Measurements from ENCODE around the gene MRPL14.

Gene MRPL14

GRCh38 chr6:44082872-44083321 lies 44.4 kb downstream of the MRPL14 start:
- Histone ChIP-seq H3K9me3 (ENCODE audit: control insufficient read depth, low read depth, low read length) (no peaks in the 10 kb centered on the region), H3K4me1 (ENCODE audit: control insufficient read depth, low read depth, low read length) (peaks cover 5% of the 10 kb centered on the region), H3K27ac (ENCODE audit: low read length) (no peak overlapping the region), H3K4me3 (ENCODE audit: low read length) (no peak overlapping the region), H3K36me3 (ENCODE audit: control insufficient read depth, low read depth, low read length) (no peaks in the 10 kb centered on the region), H3K9ac (ENCODE audit: low read length) (no peak overlapping the region), H3K27me3 (ENCODE audit: control insufficient read depth, insufficient read depth, low read length) (no peaks in the 10 kb centered on the region)

GRCh38 chr6:44081753-44082152 lies 45.5 kb downstream of the MRPL14 start:
- H3K9me3 ChIP-seq (ENCODE audit: control insufficient read depth, low read depth, low read length), result no peaks in the 10 kb centered on the region
- no peaks in the 10 kb centered on the region for H3K27me3 ChIP-seq (ENCODE audit: control insufficient read depth, insufficient read depth, low read length)
- H3K4me3 ChIP-seq (ENCODE audit: low read length), result no peak overlapping the region
- H3K36me3 ChIP-seq (ENCODE audit: control insufficient read depth, low read depth, low read length), result no peaks in the 10 kb centered on the region
- H3K9ac ChIP-seq (ENCODE audit: low read length), result no peak overlapping the region
- H3K4me1 ChIP-seq (ENCODE audit: control insufficient read depth, low read depth, low read length), result peaks cover 8% of the 10 kb centered on the region
- H3K27ac ChIP-seq (ENCODE audit: low read length), result no peak overlapping the region

- Histone ChIP-seq H3K9me3 (ENCODE audit: control insufficient read depth, low read depth, low read length) (no peaks in the 10 kb centered on the region), H3K9ac (ENCODE audit: low read length) (no peak overlapping the region), H3K27ac (ENCODE audit: low read length) (no peak overlapping the region), H3K36me3 (ENCODE audit: control insufficient read depth, low read depth, low read length) (no peaks in the 10 kb centered on the region), H3K27me3 (ENCODE audit: control insufficient read depth, insufficient read depth, low read length) (peaks cover 5% of the 10 kb centered on the region), H3K4me3 (ENCODE audit: low read length) (no peak overlapping the region), H3K4me1 (ENCODE audit: control insufficient read depth, low read depth, low read length) (peaks cover 12% of the 10 kb centered on the region)
Observed at GRCh38 chr6:44080561-44081521, 46.4 kb downstream of the MRPL14 start.

GRCh38 chr6:44079672-44080071 lies 47.6 kb downstream of the MRPL14 start:
- no peak overlapping the region for H3K27ac ChIP-seq (ENCODE audit: low read length)
- H3K9me3 ChIP-seq (ENCODE audit: control insufficient read depth, low read depth, low read length), result no peaks in the 10 kb centered on the region
- no peaks in the 10 kb centered on the region for H3K36me3 ChIP-seq (ENCODE audit: control insufficient read depth, low read depth, low read length)
- H3K27me3 ChIP-seq (ENCODE audit: control insufficient read depth, insufficient read depth, low read length), result peaks cover 10% of the 10 kb centered on the region
- H3K4me1 ChIP-seq (ENCODE audit: control insufficient read depth, low read depth, low read length), result peaks cover 9% of the 10 kb centered on the region
- no peak overlapping the region for H3K9ac ChIP-seq (ENCODE audit: low read length)
- no peak overlapping the region for H3K4me3 ChIP-seq (ENCODE audit: low read length)

- H3K9ac ChIP-seq (ENCODE audit: low read length), result no peak overlapping the region
- no peak overlapping the region for H3K27ac ChIP-seq (ENCODE audit: low read length)
- H3K36me3 ChIP-seq (ENCODE audit: control insufficient read depth, low read depth, low read length), result no peaks in the 10 kb centered on the region
- H3K4me3 ChIP-seq (ENCODE audit: low read length), result no peak overlapping the region
- H3K9me3 ChIP-seq (ENCODE audit: control insufficient read depth, low read depth, low read length), result no peaks in the 10 kb centered on the region
- peaks cover 13% of the 10 kb centered on the region for H3K27me3 ChIP-seq (ENCODE audit: control insufficient read depth, insufficient read depth, low read length)
- H3K4me1 ChIP-seq (ENCODE audit: control insufficient read depth, low read depth, low read length), result peaks cover 11% of the 10 kb centered on the region
Observed at GRCh38 chr6:44078827-44079671, 48.2 kb downstream of the MRPL14 start.

GRCh38 chr6:44078219-44078826 lies 48.9 kb downstream of the MRPL14 start:
- H3K27ac ChIP-seq (ENCODE audit: low read length), result no peak overlapping the region
- no peak overlapping the region for H3K4me3 ChIP-seq (ENCODE audit: low read length)
- peaks cover 16% of the 10 kb centered on the region for H3K27me3 ChIP-seq (ENCODE audit: control insufficient read depth, insufficient read depth, low read length)
- peaks cover 15% of the 10 kb centered on the region for H3K4me1 ChIP-seq (ENCODE audit: control insufficient read depth, low read depth, low read length)
- H3K9ac ChIP-seq (ENCODE audit: low read length), result no peak overlapping the region
- H3K36me3 ChIP-seq (ENCODE audit: control insufficient read depth, low read depth, low read length), result no peaks in the 10 kb centered on the region
- H3K9me3 ChIP-seq (ENCODE audit: control insufficient read depth, low read depth, low read length), result no peaks in the 10 kb centered on the region

GRCh38 chr6:44077214-44077946 lies 49.9 kb downstream of the MRPL14 start:
- Histone ChIP-seq H3K36me3 (ENCODE audit: control insufficient read depth, low read depth, low read length) (no peaks in the 10 kb centered on the region), H3K27me3 (ENCODE audit: control insufficient read depth, insufficient read depth, low read length) (peaks cover 16% of the 10 kb centered on the region), H3K4me1 (ENCODE audit: control insufficient read depth, low read depth, low read length) (peaks cover 19% of the 10 kb centered on the region), H3K9me3 (ENCODE audit: control insufficient read depth, low read depth, low read length) (no peaks in the 10 kb centered on the region), H3K27ac (ENCODE audit: low read length) (no peak overlapping the region), H3K9ac (ENCODE audit: low read length) (no peak overlapping the region), H3K4me3 (ENCODE audit: low read length) (no peak overlapping the region)

- peaks cover 19% of the 10 kb centered on the region for H3K4me1 ChIP-seq (ENCODE audit: control insufficient read depth, low read depth, low read length)
Observed at GRCh38 chr6:44076356-44077213, 50.7 kb downstream of the MRPL14 start.

GRCh38 chr6:44075647-44076355 lies 51.5 kb downstream of the MRPL14 start:
- Histone ChIP-seq H3K9ac (ENCODE audit: low read length) (no peak overlapping the region), H3K27me3 (ENCODE audit: control insufficient read depth, insufficient read depth, low read length) (peaks cover 16% of the 10 kb centered on the region), H3K27ac (ENCODE audit: low read length) (no peak overlapping the region), H3K4me1 (ENCODE audit: control insufficient read depth, low read depth, low read length) (peaks cover 19% of the 10 kb centered on the region), H3K4me3 (ENCODE audit: low read length) (peak overlapping the region; percentile 14), H3K36me3 (ENCODE audit: control insufficient read depth, low read depth, low read length) (no peaks in the 10 kb centered on the region), H3K9me3 (ENCODE audit: control insufficient read depth, low read depth, low read length) (no peaks in the 10 kb centered on the region)

More at GRCh38 chr6:44076356-44077213, 50.7 kb downstream of the MRPL14 start:
- H3K36me3 ChIP-seq (ENCODE audit: control insufficient read depth, low read depth, low read length), result no peaks in the 10 kb centered on the region
- H3K27ac ChIP-seq (ENCODE audit: low read length), result no peak overlapping the region
- peaks cover 16% of the 10 kb centered on the region for H3K27me3 ChIP-seq (ENCODE audit: control insufficient read depth, insufficient read depth, low read length)
- no peaks in the 10 kb centered on the region for H3K9me3 ChIP-seq (ENCODE audit: control insufficient read depth, low read depth, low read length)
- peak overlapping the region; percentile 14 for H3K4me3 ChIP-seq (ENCODE audit: low read length)
- H3K9ac ChIP-seq (ENCODE audit: low read length), result no peak overlapping the region
